GM19324 (cell line): Measurements from ENCODE around the gene TRPM4.
"Not testable (repeated sequence)": the region's sequence is repeated elsewhere in the genome, so short reads cannot be mapped to it uniquely, and the experiment has no call there.

Experiments
- ATAC-seq: cut with Tn5 transposase; IDR thresholded peaks from one replicate; pipeline ENCODE4 v1.9.1; 2021; ENCODE audit warnings: mild to moderate bottlenecking, moderate library complexity; ENCODE audit not compliant: unreplicated experiment, low FRiP score

The TRPM4 gene

GRCh38 chr19:49126575-49126974 is 31.0 kb upstream of the TRPM4 start:
- ATAC-seq: no peak

GRCh38 chr19:49127225-49127624 is 30.4 kb upstream of the TRPM4 start:
- ATAC-seq: not testable (repeated sequence)

- peak; percentile 81 for ATAC-seq
Observed at GRCh38 chr19:49127674-49128544, 29.7 kb upstream of the TRPM4 start.

- ATAC-seq: no peak
Observed at GRCh38 chr19:49128545-49129237, 28.9 kb upstream of the TRPM4 start.

- no peak for ATAC-seq
Observed at GRCh38 chr19:49129238-49129583, 28.4 kb upstream of the TRPM4 start.

- no peak for ATAC-seq
Observed at GRCh38 chr19:49130325-49130724, 27.3 kb upstream of the TRPM4 start.

GRCh38 chr19:49132974-49133609 is 24.5 kb upstream of the TRPM4 start:
- no peak for ATAC-seq

- no peak for ATAC-seq
Observed at GRCh38 chr19:49133621-49134454, 23.8 kb upstream of the TRPM4 start.

GRCh38 chr19:49135686-49136085 is 21.9 kb upstream of the TRPM4 start:
- no peak for ATAC-seq

GRCh38 chr19:49136771-49137171 is 20.8 kb upstream of the TRPM4 start:
- no peak for ATAC-seq

GRCh38 chr19:49140951-49141350 is 16.6 kb upstream of the TRPM4 start:
- ATAC-seq: no peak

- no peak for ATAC-seq
Observed at GRCh38 chr19:49141352-49141751, 16.2 kb upstream of the TRPM4 start.

GRCh38 chr19:49142866-49143335 is 14.7 kb upstream of the TRPM4 start:
- no peak for ATAC-seq

GRCh38 chr19:49145573-49146407 is 11.8 kb upstream of the TRPM4 start:
- ATAC-seq: no peak

GRCh38 chr19:49146408-49146770 is 11.2 kb upstream of the TRPM4 start:
- not testable (repeated sequence) for ATAC-seq

GRCh38 chr19:49148044-49148682 is 9.4 kb upstream of the TRPM4 start:
- ATAC-seq: no peak

- ATAC-seq: no peak
Observed at GRCh38 chr19:49148784-49149651, 8.6 kb upstream of the TRPM4 start.

GRCh38 chr19:49149652-49150105 is 7.9 kb upstream of the TRPM4 start:
- no peak for ATAC-seq
